Measurements from ENCODE around the gene ZFYVE27. TPM values are rescaled to one million over a fixed set of nuclear protein-coding genes. Genes with fewer than 3 reads are reported as not detected.
"Not testable (repeated sequence)": the region's sequence is repeated elsewhere in the genome, so short reads cannot be mapped to it uniquely, and the experiment has no call there.

The ZFYVE27 gene
- 20.8 and 20.9 TPM in 2 replicates for total RNA-seq (2014; rRNA removed; shearing (Covaris generic))

GRCh38 chr10:97736902-97737769, at the start of gene ZFYVE27:
Gene ZFYVE27, plus strand, starts transcription at chr10:97737128. Its CDS starts 1,350 bp downstream, at chr10:97738478.
- DNase-seq (ENCODE audit: low read depth in 1 of 2, low spot score in 2 of 2): peak; percentile 89 to 98
- Histone ChIP-seq H3K4me3 (peak within 1 kb of the TSS; percentile 90), H3K36me3 (peaks cover 35% of the 10 kb centered on the region), H3K9me3 (replicated peaks) (no peaks in the 10 kb centered on the region), H3K27ac (peak within 1 kb of the TSS; percentile 69), H3K27me3 (replicated peaks) (no peaks in the 10 kb centered on the region), H3K4me1 (replicated peaks) (peaks cover 17% of the 10 kb centered on the region)

GRCh38 chr10:97687785-97688781, 48.8 kb upstream of the ZFYVE27 start:
- H3K9me3 ChIP-seq (replicated peaks): no peaks in the 10 kb centered on the region
- H3K27me3 ChIP-seq (replicated peaks): no peaks in the 10 kb centered on the region
- peak in 1 of 2 experiments; percentile 68 for DNase-seq (ENCODE audit: low read depth in 1 of 2, low spot score in 2 of 2)
- peak overlapping the region; percentile 86 for H3K27ac ChIP-seq
- H3K36me3 ChIP-seq: no peaks in the 10 kb centered on the region
- peak overlapping the region; percentile 54 for H3K4me3 ChIP-seq
- peaks cover 45% of the 10 kb centered on the region for H3K4me1 ChIP-seq (replicated peaks)

- H3K4me3 ChIP-seq: no peak overlapping the region
- no peaks in the 10 kb centered on the region for H3K27me3 ChIP-seq (replicated peaks)
- H3K4me1 ChIP-seq (replicated peaks): peaks cover 45% of the 10 kb centered on the region
- no peaks in the 10 kb centered on the region for H3K36me3 ChIP-seq
- DNase-seq (ENCODE audit: low read depth in 1 of 2, low spot score in 2 of 2): peak; percentile 72 to 80
- no peaks in the 10 kb centered on the region for H3K9me3 ChIP-seq (replicated peaks)
- peak overlapping the region; percentile 86 for H3K27ac ChIP-seq
These were observed 47.3 kb upstream of the ZFYVE27 start for GRCh38 chr10:97689559-97690020.

GRCh38 chr10:97690133-97690532, 46.8 kb upstream of the ZFYVE27 start:
- Histone ChIP-seq H3K9me3 (replicated peaks) (no peaks in the 10 kb centered on the region), H3K4me3 (no peak overlapping the region), H3K36me3 (no peaks in the 10 kb centered on the region), H3K4me1 (replicated peaks) (peaks cover 44% of the 10 kb centered on the region), H3K27ac (peak overlapping the region; percentile 86), H3K27me3 (replicated peaks) (no peaks in the 10 kb centered on the region)
- no peak for DNase-seq (ENCODE audit: low read depth in 1 of 2, low spot score in 2 of 2)

- not testable (repeated sequence) for H3K27me3 ChIP-seq (replicated peaks); H3K36me3 ChIP-seq; H3K4me3 ChIP-seq; H3K27ac ChIP-seq; DNase-seq (ENCODE audit: low read depth in 1 of 2, low spot score in 2 of 2); H3K4me1 ChIP-seq (replicated peaks); H3K9me3 ChIP-seq (replicated peaks)
These were observed 38.8 kb upstream of the ZFYVE27 start for GRCh38 chr10:97698072-97698655.

GRCh38 chr10:97701438-97702069, 35.4 kb upstream of the ZFYVE27 start:
- Histone ChIP-seq H3K4me3 (no peak overlapping the region), H3K4me1 (replicated peaks) (no peaks in the 10 kb centered on the region), H3K36me3 (no peaks in the 10 kb centered on the region), H3K9me3 (replicated peaks) (no peaks in the 10 kb centered on the region), H3K27me3 (replicated peaks) (no peaks in the 10 kb centered on the region; the same call in 1 of the 2 replicates), H3K27ac (no peak overlapping the region)
- peak in 1 of 2 experiments; percentile 65 for DNase-seq (ENCODE audit: low read depth in 1 of 2, low spot score in 2 of 2)

- DNase-seq (ENCODE audit: low read depth in 1 of 2, low spot score in 2 of 2): no peak
- Histone ChIP-seq H3K4me1 (replicated peaks) (no peaks in the 10 kb centered on the region), H3K36me3 (no peaks in the 10 kb centered on the region), H3K27me3 (replicated peaks) (no peaks in the 10 kb centered on the region; the same call in 1 of the 2 replicates), H3K4me3 (no peak overlapping the region), H3K27ac (no peak overlapping the region), H3K9me3 (replicated peaks) (no peaks in the 10 kb centered on the region)
These were observed 33.4 kb upstream of the ZFYVE27 start for GRCh38 chr10:97703398-97704067.

- H3K4me1 ChIP-seq (replicated peaks): peaks cover 6% of the 10 kb centered on the region
- no peaks in the 10 kb centered on the region for H3K9me3 ChIP-seq (replicated peaks)
- H3K36me3 ChIP-seq: no peaks in the 10 kb centered on the region
- H3K4me3 ChIP-seq: no peak overlapping the region
- no peak for DNase-seq (ENCODE audit: low read depth in 1 of 2, low spot score in 2 of 2)
- H3K27ac ChIP-seq: no peak overlapping the region
- no peaks in the 10 kb centered on the region; the same call in 1 of the 2 replicates for H3K27me3 ChIP-seq (replicated peaks)
These were observed 32.6 kb upstream of the ZFYVE27 start for GRCh38 chr10:97704341-97704740.

GRCh38 chr10:97705006-97705670, 31.8 kb upstream of the ZFYVE27 start:
- H3K4me1 ChIP-seq (replicated peaks): peaks cover 14% of the 10 kb centered on the region
- no peak overlapping the region for H3K27ac ChIP-seq
- no peak for DNase-seq (ENCODE audit: low read depth in 1 of 2, low spot score in 2 of 2)
- no peak overlapping the region for H3K4me3 ChIP-seq
- H3K9me3 ChIP-seq (replicated peaks): no peaks in the 10 kb centered on the region
- no peaks in the 10 kb centered on the region for H3K36me3 ChIP-seq
- no peaks in the 10 kb centered on the region; the same call in 1 of the 2 replicates for H3K27me3 ChIP-seq (replicated peaks)

GRCh38 chr10:97707134-97707861, 29.6 kb upstream of the ZFYVE27 start:
- Histone ChIP-seq H3K27me3 (replicated peaks) (no peaks in the 10 kb centered on the region), H3K36me3 (no peaks in the 10 kb centered on the region), H3K4me1 (replicated peaks) (peaks cover 14% of the 10 kb centered on the region), H3K27ac (no peak overlapping the region), H3K9me3 (replicated peaks) (no peaks in the 10 kb centered on the region), H3K4me3 (no peak overlapping the region)
- no peak for DNase-seq (ENCODE audit: low read depth in 1 of 2, low spot score in 2 of 2)

GRCh38 chr10:97708167-97708566, 28.8 kb upstream of the ZFYVE27 start:
- no peak overlapping the region for H3K27ac ChIP-seq
- H3K9me3 ChIP-seq (replicated peaks): no peaks in the 10 kb centered on the region
- H3K4me1 ChIP-seq (replicated peaks): peaks cover 19% of the 10 kb centered on the region
- no peak for DNase-seq (ENCODE audit: low read depth in 1 of 2, low spot score in 2 of 2)
- H3K4me3 ChIP-seq: no peak overlapping the region
- H3K36me3 ChIP-seq: no peaks in the 10 kb centered on the region
- no peaks in the 10 kb centered on the region for H3K27me3 ChIP-seq (replicated peaks)

All from SJSA1 (cell line).